NOMO-1 treated with dmso at 0.1 percent for 144 hours (cell line): Measurements from ENCODE around the gene CCL11.

Experiments
- DNase-seq: peaks from one replicate; lab custom pipeline; 2025; ENCODE audit not compliant: unreplicated experiment; lab: John Stamatoyannopoulos, UW

The CCL11 gene

GRCh38 chr17:34285286-34285792 lies at the start of gene CCL11:
Gene CCL11, plus strand, starts transcription at chr17:34285742. Its CDS starts 67 bp downstream, at chr17:34285809.
- no peak for DNase-seq

- peak; percentile 14 for DNase-seq
These were observed 49.2 kb upstream of the CCL11 start for GRCh38 chr17:34236281-34236892.

GRCh38 chr17:34237458-34237857 lies 48.1 kb upstream of the CCL11 start:
- no peak for DNase-seq

GRCh38 chr17:34241062-34241461 lies 44.5 kb upstream of the CCL11 start:
- DNase-seq: no peak

GRCh38 chr17:34242587-34243363 lies 42.8 kb upstream of the CCL11 start:
- peak; percentile 88 for DNase-seq

- DNase-seq: no peak
These were observed 41.9 kb upstream of the CCL11 start for GRCh38 chr17:34243364-34244320.

GRCh38 chr17:34245351-34245905 lies 40.1 kb upstream of the CCL11 start:
- no peak for DNase-seq

- DNase-seq: peak; percentile 87
These were observed 39.1 kb upstream of the CCL11 start for GRCh38 chr17:34246446-34246845.

GRCh38 chr17:34246881-34247280 lies 38.7 kb upstream of the CCL11 start:
- DNase-seq: no peak

- peak; percentile 38 for DNase-seq
These were observed 37.0 kb upstream of the CCL11 start for GRCh38 chr17:34248511-34249024.

GRCh38 chr17:34249061-34249460 lies 36.5 kb upstream of the CCL11 start:
- DNase-seq: no peak

- no peak for DNase-seq
These were observed 36.1 kb upstream of the CCL11 start for GRCh38 chr17:34249478-34249877.

- no peak for DNase-seq
These were observed 34.4 kb upstream of the CCL11 start for GRCh38 chr17:34251186-34251585.

GRCh38 chr17:34252095-34252443 lies 33.5 kb upstream of the CCL11 start:
- DNase-seq: peak; percentile 80

- DNase-seq: no peak
These were observed 33.0 kb upstream of the CCL11 start for GRCh38 chr17:34252444-34253138.

GRCh38 chr17:34253139-34253525 lies 32.4 kb upstream of the CCL11 start:
- DNase-seq: no peak

- DNase-seq: no peak
These were observed 31.4 kb upstream of the CCL11 start for GRCh38 chr17:34254146-34254545.

- no peak for DNase-seq
These were observed 30.7 kb upstream of the CCL11 start, which contains the start of gene CCL2 for GRCh38 chr17:34254651-34255380. Gene CCL2, plus strand, starts transcription at chr17:34255285. Its CDS starts 65 bp downstream, at chr17:34255350.

- DNase-seq: no peak
These were observed 30.2 kb upstream of the CCL11 start for GRCh38 chr17:34255381-34255732.

GRCh38 chr17:34255841-34256240 lies 29.7 kb upstream of the CCL11 start:
- no peak for DNase-seq
